Omental fat pad (tissue), 4 donors: ENCODE results near the gene ZNF609. TPM values are rescaled to one million over a fixed set of nuclear protein-coding genes. Genes with fewer than 3 reads are reported as not detected.

Source experiments
- ATAC-seq: fragments of 150-250 bp; one replicate; pipeline ENCODE4 v1.9.1; 2016; ENCODE audit warnings: mild to moderate bottlenecking, moderate library complexity; ENCODE audit not compliant: low FRiP score
- DNase-seq: peaks from one replicate; pipeline ENCODE4 v3.0.0-alpha.2; 2019; ENCODE audit warnings: low spot score
- total RNA-seq, 4 donors: library from RNA; depleted of rRNA; stranded (reverse); fragments of >200 nt; gene quantifications; one replicate each; pipeline ENCODE4 v1.1.0, GENCODE V29; 2016
- TF ChIP-seq, protein P1 (sequence below), 3 donors: fragments of 450-650 bp; IDR thresholded peaks; one replicate each; pipeline ENCODE4 v1.5.1; 2016 to 2017; ENCODE audit warnings: antibody characterized with exemption in 3 of 3, mild to moderate bottlenecking in 3 of 3, moderate library complexity in 2 of 3

The ZNF609 gene
- total RNA-seq, 4 donors from 2014 or later: 26.1 to 32.4 (median 29.6) TPM

DNA sequence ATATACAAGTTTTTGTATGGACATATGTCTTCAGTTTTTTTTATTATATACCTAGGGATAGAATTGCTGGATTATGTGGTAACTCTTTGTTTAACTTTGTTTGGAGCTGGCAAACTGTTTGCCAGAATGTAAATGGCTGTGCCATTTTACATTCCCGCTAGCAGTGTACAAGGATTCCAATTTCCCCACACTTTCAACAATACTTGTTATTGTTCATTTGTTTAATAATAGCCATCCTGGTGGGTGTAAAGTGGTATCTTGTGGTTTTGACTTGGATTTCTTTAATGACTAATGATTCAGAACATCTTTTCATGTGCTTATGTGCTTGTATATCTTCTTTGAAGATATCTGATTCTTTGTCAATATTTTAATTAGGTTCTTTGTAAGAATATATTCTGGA lies 64.4 kb downstream of the ZNF609 start:
- TF ChIP-seq, protein P1, sequence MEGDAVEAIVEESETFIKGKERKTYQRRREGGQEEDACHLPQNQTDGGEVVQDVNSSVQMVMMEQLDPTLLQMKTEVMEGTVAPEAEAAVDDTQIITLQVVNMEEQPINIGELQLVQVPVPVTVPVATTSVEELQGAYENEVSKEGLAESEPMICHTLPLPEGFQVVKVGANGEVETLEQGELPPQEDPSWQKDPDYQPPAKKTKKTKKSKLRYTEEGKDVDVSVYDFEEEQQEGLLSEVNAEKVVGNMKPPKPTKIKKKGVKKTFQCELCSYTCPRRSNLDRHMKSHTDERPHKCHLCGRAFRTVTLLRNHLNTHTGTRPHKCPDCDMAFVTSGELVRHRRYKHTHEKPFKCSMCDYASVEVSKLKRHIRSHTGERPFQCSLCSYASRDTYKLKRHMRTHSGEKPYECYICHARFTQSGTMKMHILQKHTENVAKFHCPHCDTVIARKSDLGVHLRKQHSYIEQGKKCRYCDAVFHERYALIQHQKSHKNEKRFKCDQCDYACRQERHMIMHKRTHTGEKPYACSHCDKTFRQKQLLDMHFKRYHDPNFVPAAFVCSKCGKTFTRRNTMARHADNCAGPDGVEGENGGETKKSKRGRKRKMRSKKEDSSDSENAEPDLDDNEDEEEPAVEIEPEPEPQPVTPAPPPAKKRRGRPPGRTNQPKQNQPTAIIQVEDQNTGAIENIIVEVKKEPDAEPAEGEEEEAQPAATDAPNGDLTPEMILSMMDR (IDR thresholded peaks at IDR 0.05): no peak
- ATAC-seq (no peak), DNase-seq (no peak)

DNA sequence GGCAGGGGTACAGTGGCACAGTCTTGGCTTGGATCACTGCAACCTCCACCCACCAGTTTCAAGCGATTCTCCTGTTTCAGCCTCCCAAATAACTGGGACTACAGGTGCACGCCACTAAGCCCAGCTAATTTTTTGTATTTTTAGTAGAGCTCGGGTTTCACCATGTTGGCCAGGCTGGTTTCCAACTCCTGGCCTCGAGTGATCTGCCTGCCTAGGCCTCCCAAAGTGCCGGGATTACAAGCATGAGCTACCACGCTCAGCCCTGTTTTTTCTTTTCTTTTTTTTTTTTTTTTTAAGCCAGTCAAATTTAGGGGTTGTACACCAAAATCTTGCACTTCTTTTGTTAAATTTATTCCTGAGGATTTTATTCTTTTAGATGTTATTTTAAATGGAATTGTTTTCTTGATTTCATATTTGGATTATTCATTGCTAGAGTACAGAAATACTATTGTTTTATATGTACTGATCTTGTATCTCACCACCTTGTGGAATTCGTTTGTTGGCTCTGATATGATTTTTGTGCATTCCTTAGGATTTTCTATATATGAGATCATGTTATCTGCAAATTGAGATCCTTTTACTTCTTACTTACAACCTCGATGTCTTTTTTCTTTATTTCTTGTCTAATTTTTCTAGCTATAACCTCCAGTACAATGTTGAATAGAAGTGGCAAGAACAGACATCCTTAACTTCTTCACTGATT lies 65.6 kb downstream of the ZNF609 start:
- ATAC-seq: no peak
- TF ChIP-seq, protein P1 (IDR thresholded peaks at IDR 0.05): no peak
- DNase-seq: no peak

DNA sequence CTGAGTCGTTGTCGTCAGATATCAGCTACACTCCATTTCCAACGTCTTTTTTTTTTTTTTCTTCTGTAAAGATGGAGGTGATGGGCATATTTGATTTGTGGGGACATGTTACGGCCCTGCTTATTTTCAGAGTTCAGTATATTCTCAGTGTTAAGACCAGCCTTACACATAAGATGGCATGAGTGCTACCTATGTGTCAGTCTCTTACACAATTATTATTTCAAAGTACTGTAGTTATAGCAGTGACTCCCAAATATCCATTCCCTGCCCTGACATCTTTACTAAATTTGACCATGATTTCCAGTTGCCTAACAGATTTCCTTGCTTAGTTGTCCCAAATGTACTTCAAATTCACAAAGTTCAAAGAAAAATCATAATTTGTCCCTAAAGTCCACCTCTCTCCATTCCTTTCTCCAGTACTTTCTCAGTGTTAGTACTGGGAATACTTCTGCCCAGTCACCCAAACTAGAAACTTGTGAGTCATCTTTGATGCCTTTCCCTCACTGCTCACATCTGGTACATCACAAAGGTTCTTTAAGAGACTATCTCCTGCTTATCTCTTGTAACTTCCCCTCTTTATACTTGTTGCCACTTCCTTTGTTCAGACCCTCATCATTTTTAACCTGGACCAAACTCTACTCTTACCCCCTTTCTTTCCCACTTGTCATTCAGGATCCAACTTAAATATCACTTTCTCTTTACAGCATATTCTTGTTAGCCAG lies 67.0 kb downstream of the ZNF609 start:
- ATAC-seq (no peak), DNase-seq (no peak)
- TF ChIP-seq, protein P1 (IDR thresholded peaks at IDR 0.05): no peak

DNA sequence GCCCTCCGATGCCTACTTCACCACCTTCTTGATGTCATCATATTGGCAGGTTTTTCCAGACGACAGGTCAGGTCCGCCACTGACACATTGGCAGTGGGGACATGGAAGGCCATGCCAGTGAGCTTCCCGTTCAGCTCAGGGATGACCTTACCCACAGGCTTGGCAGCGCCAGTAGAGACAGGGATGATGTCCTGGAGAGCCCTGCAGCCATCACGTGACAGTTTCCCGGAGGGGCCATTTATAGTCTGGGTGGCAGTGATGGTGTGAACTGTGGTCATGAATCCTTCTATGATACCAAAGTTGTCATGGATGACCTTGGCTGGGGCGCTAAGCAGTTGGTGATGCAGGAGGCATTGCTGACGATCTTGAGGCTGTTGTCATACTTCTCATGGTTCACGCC lies 68.5 kb downstream of the ZNF609 start:
- DNase-seq (no peak), ATAC-seq (no peak)
- TF ChIP-seq, protein P1 (IDR thresholded peaks at IDR 0.05): no peak

DNA sequence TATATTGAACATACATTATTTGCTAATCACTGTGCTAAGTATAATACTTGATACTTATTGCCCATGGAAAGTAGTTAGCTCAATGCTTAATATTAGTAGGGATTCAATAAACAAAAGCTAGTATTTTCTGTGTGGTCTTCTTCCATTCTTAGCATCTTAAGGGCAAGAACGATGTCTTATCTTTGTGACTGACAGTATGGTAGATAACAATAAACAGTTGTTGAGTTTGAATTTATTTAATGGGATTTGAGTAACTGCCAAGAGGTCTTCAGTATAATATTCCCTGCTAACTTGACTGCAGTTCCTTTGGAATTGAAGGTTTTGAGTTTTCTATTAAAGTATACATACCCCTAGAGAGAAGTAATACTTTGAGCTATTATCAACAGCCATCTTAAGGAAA lies 70.1 kb downstream of the ZNF609 start:
- DNase-seq: no peak
- ATAC-seq: no peak
- TF ChIP-seq, protein P1 (IDR thresholded peaks at IDR 0.05): no peak

DNA sequence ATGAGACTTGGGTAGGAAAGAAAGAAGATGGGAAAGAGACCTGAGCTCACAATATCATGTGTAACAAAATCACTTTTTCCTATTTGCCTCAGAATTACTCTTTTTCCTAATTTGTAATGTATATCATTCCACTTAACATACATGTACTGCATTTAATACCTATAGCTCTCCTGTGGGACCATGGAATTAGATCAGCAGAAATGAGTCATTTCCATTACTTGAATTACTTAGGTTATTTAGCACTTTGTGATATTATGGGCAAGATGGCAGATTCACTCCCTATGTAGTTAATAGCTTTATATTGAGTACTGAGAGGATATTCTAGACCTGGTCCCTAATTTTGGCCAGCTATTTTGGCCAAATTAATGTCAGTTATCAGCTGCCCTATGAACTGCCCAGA lies 70.5 kb downstream of the ZNF609 start:
- DNase-seq: no peak
- no peak for ATAC-seq
- TF ChIP-seq, protein P1 (IDR thresholded peaks at IDR 0.05): no peak
